OCI-M2 (cell line): Measurements from ENCODE around the gene TNS3.
"Not testable (repeated sequence)": the region's sequence is repeated elsewhere in the genome, so short reads cannot be mapped to it uniquely, and the experiment has no call there.

Experiments used
- DNase-seq: peaks from one replicate; lab custom pipeline; 2025; ENCODE audit not compliant: unreplicated experiment; lab: John Stamatoyannopoulos, UW

The TNS3 gene

DNA sequence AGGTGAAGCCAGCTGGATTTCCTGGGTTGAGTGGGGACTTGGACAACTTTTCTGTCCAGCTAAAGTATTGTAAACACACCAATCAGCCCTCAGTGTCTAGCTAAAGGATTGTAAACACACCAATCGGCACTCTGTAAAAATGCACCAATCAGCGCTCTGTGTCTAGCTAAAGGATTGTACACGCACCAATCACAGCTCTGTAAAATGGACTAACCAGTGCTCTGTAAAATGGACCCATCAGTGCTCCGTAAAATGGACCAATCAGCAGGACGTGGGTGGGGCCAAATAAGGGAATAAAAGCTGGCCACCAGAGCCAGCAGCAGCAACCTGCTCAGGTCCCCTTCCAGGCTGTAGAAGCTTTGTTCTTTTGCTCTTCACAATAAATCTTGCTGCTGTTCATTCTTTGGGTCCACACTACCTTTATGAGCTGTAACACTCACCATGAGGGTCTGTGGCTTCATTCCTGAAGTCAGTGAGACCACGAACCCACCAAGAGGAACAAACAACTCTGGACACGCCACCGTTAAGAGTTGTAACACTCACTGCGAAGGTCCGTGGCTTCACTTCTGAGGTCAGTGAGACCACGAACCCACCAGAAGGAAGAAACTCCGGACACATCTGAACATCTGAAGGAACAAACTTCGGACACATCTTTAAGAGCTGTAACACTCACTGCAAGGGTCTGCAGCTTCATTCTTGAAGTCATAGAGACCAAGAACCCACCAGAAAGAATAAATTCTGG lies 21.8 kb upstream of the TNS3 start:
- not testable (repeated sequence) for DNase-seq

DNA sequence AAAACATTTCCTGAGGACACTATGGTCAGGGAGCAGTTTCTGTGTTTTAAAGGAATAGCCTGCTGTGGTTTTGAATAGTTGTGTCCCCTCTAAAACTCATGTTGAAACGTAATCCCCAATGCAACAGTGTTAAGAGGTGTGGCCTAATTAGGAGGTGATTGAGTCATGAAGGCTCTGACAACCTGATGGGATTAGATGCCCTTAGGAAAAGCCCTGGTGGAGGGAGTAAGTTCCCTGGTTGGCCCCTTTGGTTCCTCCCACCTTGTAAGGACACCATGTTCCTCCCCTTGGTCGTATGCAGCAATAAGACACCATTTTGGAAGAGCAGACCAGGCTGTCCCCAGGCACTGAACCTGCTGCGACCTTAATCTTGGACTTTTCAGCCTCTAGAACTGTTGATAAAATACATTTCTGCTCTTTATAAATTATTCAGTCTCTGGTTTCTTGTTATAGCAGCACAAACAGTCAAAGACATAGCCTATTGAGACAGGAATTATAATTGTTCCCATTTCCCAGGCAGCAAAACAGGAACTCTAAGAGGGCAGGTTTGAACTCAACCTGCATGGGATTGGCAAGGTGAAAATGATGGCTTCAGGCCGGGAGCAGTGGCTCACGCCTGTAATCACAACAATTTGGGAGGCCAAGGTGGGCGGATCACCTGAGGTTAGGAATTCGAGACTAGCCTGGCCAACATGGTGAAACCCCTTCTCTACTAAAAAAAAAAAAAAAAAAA lies 20.5 kb upstream of the TNS3 start:
- DNase-seq: no peak

DNA sequence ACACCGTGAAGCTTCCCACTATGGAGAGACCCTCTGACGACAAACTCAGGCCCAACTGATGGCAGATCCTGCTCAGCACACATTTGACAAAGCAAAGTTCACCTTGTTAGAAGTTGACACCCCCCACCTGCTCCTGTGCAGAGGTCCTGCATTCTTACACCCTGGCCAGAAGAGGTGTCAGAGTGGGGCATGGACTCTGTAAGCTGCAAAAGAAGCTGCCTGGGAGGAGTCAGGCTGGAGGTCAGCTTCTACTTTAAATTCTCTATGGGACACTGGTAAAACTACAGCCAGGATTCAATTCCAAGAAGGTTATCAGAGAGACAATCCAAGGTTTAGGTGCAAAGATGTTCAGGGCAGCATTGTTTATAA lies 20.0 kb upstream of the TNS3 start:
- no peak for DNase-seq

DNA sequence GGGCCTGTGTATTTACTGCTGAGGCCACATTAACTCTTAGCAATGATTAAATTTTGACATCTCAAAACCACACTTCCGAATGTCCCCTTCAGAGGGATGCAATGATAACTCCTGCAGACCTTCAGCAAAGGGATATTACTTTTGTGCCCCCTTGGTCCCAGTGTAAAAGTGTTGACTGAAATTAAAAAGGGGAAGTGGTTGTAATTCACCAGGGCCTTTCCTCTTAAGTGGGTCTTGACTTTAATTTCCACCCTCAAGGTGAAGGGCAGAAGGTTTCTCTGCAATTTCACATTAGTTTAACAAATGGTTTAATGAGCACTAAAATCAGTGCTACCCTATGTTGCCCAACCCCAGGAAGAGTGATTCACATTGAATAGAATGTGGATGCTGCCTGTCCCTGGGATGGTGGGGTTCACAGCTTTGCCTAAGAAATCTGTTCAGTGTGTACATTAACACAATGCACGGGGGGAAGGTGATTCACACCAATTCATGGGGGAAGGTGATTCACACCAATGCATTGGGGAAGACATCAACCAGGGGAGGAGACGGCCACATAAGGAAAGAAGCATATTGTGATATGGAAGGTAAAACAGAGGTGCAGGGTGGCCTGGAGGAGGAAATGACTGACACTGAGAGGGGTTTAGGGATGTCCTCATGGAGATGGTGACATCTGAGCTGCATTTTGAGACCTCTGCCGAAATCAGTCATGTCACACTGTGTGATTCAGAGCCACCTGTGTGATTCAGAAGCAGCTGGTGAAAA lies 19.4 kb upstream of the TNS3 start:
- no peak for DNase-seq

DNA sequence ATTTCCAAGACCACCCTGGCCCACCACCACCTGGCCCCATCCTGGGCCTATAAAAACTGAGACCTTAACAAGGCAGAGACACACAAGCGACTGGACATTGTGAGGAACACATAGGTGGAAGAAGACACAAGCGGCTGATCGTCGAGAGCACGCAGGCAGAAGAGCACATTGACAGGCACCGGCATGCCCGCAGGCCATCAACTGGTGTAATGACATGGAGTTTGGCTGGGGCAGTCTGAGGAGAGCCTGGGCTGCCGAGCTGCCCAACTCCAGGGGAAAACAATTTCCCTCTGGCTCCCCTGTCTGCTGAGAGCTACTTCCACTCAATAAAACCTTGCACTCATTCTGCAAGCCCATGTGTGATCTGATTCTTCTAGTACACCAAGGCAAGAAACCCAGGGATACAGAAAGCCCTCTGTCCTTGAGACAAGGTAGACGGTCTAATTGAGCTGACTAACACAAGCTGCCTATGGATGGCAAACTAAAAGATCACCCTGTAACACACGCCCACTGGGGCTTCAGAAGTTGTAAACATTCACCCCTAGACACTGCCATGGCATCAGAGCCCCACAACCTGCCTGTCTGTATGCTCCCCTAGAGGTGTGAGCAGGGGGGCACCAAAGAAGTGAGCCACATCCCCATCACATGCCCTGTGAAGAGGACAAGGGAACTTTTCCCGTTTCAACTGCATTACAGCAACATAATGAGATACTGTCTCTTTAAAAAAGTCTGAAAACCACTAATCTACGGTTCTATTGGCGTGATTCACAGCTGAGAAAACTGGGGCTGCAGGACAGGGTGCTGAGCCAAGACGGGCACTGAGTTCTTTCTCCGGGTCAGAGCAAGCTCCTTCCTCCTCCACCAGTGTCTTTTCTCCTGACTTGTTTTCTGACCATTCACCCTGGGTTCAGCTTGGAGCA lies 18.5 kb upstream of the TNS3 start:
- no peak for DNase-seq

DNA sequence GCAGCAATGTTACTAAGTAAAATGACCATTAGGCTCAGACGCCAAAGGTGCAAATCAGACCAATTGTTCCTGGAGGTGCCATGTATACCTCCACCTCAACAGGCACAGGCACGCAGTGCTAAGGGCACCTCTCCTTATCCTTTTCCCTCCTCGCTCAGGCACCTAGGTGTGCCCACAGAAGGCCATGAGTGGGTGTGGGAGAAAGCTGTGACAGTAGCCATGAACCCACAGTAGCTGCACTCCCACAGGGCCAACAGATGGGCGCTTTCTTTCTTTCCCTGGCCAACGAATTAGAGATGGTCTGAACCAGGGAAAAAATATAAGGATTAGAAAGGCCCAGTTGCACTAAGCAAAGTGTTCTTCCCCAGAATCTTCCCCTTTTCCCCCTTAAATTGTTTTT lies 15.5 kb upstream of the TNS3 start:
- DNase-seq: no peak

DNA sequence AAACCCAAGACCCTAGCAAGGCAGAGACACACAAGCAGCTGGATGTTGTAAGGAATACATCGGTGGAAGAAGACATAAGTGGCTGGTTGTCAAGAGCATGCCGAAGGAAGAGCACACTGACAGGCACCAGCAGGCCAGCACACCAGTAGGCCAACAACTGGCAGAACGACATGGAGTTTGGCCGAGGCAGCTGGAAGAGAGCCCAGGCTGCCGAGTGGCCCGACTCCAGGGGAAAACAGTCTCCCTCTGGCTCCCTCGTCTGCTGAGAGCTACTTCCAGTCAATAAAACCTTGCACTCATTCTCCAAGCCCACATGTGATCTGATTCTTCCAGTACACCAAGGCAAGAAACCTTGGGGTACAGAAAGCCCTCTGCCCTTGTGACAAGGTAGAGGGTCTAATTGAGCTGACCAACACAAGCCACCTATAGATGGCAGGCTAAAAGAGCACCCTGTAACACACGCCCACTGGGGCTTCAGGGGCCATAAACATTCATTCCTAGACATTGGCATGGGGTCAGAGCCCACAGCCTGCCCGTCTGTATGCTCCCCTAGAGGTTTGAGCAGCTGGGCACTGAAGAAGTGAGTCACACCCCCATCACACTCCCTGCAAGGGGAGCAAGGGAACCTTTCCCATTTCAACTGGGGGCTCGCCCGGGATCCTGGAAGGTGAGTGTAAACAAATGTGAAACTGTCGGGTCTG lies 14.7 kb upstream of the TNS3 start:
- no peak for DNase-seq

DNA sequence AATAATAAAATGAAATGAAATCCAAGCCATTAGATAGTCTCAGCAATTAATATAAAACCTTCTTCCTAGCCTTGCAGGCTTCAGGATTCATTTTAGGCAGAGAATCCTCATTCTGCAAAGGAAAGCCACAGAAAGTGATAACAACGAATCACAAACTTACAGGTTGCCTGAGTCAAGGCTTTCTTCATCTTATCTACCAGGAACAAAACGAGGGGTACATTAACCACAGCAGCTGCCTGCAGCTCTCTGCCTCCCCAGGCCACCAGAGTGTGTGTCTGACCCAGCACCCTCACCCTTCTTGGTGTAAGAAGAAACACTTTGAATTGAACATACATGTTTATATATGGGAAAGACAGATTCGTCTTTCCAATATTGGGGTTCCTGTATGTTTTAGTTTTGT lies 12.5 kb upstream of the TNS3 start:
- no peak for DNase-seq

DNA sequence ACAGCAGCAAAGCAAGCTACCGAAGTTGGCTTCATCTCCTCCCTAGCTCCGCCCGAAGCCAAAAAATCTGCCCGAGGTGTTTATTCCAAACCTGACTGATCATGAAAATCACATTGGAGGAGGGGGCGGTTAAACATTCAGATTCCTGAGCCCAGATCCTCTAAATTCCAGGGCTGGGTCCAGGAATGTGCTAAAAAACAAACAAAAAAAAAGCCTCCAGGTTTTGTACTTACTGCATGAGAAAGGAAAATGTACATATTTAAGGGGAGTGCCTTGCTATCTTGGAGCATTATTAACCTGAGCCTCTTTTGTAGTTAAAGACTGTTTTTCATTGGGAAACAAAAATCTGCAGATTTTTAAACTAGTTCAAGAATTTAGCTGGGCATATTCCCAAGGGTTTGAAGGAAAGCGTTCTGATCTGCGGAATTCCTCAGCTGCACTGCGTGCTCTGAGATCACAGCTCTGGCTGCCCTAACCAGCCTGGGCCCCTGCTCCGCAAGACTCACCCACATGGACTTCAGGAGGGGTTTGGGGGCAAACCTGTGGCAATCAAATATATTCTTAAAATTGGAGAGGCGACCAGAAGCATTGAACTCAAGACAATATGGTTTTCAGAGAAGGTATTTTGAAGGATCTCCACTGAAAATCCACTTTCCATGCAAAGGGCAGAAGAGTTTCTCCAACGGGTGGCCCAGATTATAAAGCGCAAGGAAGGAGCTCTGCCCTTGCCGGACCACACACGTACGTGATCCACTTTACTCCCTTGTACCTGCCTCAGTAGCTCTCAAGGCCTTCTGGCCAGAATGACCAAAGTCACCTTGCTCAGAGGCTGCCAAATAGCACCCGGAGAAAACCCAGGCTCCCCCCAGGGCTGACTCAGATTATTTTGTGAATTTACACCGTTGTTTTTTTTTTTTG lies 10.0 kb upstream of the TNS3 start:
- DNase-seq: no peak

DNA sequence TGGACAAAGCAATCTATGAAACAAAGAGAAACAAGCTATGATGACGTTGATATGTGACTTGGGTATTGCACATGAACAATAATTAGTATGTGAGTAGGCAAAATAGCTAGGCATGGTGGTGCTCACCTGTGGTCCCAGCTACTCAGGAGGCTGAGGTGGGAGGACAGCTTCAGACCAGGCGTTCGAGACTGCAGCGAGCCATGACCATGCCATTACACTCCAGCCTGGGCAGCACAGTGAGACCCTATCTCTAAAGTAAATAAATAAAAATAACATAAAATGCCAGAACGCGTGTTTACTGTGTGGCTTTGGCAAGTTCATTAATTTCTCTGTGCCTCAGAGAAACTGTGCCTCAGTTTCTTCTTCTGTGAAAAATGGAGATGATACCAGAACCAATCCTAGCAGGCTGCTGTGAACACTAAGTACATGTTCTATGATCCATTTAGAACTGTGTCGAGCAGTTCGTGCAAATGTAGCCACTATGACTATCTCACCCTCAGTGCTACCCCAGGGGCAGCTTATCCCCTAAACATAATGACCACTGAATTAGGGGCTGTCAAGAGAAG lies 9.3 kb upstream of the TNS3 start:
- no peak for DNase-seq

DNA sequence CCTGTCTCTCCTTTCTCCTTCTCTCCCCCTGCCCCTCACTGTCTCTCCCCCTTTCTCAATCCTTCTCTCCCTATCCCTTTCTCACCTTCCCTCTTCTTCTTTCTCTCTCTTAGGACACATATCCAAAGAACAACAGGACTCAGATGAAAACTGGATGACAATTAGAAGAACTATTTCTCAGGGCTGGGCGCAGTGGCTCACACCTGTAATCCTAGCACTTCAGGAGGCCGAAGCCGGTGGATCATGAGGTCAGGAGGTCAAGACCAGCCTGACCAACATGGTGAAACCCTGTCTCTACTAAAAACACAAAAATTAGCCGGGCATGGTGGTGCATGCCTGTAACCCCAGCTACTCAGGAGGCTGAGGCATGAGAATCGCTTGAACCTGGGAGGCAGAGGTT lies 8.3 kb upstream of the TNS3 start:
- not testable (repeated sequence) for DNase-seq

DNA sequence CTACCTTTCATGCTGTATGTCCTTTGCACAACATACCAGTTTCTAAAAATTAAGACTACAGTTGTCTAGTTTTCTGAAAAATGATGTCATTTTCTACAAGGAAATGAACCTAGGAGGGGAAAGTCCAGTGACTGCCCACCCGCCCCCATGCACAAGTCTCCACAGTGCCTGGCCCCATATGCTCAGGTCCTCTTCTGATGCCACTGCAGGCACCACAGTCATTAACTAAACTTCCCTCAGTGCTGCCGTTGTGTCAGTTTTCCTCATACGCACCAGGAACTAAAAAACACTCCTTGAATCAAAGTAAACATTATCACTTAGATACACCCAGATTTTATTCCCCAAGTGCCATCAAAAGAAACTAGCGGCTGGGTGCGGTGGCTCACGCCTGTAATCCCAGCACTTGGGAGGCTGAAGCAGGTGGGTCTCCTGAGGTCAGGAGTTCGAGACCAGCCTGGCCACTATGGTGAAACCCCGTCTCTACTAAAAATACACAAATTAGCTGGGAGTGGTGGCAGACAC lies 6.9 kb upstream of the TNS3 start:
- no peak for DNase-seq

DNA sequence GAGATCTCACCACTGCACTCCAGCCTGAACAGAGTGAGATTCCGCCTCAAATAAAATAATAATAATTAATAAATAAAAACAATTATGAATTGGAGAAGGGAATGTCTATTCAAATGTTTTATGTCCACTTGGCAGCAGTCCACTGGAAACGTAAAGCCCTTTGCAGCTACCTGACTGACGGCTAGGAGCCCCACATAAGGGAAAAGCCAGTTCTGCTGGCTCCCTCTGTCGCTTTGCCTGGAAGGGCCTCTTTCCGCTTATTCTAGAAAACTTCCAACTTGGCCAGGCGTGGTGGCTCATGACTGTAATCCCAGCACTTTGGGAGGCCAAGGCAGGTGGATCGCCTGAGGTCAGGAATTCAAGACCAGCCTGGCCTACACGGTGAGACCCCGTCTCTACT lies 6.1 kb upstream of the TNS3 start:
- no peak for DNase-seq

DNA sequence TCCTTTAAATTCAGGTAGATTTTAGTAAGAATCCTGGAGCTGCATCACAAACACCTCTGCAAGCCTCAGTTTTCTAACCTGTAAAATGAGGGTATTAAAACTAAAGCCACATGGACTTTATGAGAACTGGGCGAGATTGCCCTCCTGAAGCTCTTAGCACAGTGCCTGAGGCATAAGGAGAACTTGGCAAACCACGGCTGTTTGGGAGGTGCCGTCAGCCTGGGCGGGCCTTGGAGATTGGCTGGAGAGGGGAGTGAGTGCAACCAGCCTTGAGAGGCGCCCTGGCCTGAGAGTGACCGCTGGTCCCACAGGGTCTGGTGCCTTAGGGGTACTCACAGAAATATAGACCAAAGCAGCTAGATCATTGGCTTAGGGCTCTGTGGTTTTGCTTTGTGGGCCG lies 5.4 kb upstream of the TNS3 start:
- DNase-seq: no peak

DNA sequence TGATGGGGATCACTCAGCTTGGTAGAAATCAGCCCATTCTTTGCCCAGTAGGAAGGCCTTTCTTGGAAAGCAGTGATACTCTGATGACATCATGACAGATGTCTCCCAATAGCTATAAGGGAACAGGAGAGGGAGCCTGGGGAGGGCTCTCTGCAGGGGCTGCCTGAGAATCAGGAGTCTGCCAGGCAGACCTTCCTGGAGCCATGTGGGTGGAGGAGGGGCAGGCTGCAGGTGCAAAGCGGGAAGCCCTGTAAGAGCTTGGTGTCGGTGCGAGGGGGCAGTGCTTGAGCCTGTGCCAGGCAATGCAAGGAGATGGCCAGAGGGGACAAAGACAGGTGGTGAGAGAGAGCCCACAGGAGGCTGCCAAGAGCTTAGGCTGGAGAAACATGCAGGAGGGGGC lies 5.0 kb upstream of the TNS3 start:
- no peak for DNase-seq

DNA sequence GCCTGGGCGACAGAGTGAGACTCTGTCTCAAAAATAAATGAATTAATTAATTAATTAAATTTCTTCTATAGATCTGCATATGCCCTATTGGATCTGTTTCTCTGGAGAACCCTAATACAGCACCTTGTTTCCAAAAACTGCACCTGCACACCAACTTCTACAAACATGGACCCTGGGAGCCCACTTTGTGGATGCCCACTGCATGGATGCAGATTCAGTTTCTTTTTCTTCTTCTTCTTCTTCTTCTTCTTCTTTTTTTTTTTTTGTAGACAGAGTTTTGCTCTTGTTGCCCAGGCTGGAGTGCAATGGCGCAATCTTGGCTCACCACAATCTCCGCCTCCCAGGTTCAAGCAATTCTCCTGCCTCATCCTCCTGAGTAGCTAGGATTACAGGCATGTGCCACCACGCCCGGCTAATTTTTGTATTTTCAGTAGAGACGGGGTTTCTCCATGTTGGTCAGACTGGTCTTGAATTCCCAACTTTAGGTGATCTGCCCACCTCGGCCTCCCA lies 4.3 kb upstream of the TNS3 start:
- DNase-seq: not testable (repeated sequence)

DNA sequence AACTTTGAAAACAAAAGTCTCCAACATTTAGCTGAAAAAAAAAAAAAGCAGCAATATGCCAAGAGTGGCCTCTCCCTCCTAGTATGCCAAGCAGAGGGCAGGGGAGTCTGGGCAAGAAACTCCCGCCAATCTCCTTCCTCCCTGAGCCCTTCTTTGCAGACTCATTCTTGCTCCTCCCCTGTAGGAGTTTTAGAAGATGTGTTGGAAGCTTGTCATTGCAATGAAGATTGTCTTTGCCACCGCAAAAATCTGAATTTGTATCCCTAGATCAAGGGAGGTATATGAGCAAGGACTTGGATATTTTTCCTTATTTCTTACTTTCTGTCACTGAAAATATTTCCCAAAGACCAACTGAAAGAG lies 2.6 kb upstream of the TNS3 start:
- no peak for DNase-seq

DNA sequence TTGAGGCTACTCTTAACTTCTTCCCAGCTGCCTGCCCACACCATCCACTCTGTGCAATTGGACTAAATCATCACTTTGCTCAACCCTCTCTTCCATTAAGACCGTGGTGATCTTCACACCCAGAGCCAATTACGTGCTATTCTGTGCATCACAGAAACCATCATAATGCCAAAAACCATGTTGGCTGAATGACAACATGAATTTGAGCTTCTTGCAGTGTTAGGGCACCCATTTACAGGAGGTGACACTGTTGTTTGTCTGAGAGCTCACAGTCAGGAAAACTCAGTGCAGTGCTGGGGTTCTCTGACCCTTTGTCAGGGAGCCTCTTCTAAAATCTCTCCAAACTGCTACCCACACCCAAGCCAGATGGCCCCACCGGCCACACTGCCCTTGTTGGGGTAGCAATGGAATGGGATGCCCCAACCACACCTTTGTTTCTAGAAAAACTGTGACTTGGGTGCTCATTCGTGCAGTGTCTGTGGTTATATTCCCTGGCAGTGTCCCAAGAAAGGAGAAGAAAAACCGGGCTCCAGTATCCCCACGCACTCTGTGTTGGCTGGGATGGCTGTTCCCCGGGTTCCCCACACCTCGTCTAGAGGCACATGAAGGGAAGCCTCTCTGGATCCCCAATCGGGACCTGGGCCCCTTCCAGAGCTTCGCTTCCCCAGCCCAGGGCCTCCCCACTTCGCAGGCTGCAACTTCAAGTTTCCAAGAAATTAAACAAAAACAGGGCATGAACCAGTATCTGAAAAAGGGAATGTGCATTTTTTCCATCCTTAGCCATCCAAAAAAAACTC lies 2.0 kb upstream of the TNS3 start:
- DNase-seq: no peak
